HG03095 (cell line): ENCODE data around the gene MAP2.

Experiments
- ATAC-seq: cut with Tn5 transposase; IDR thresholded peaks from one replicate; pipeline ENCODE4 v1.9.1; 2021; ENCODE audit warnings: moderate library complexity; ENCODE audit not compliant: unreplicated experiment

Gene MAP2

DNA sequence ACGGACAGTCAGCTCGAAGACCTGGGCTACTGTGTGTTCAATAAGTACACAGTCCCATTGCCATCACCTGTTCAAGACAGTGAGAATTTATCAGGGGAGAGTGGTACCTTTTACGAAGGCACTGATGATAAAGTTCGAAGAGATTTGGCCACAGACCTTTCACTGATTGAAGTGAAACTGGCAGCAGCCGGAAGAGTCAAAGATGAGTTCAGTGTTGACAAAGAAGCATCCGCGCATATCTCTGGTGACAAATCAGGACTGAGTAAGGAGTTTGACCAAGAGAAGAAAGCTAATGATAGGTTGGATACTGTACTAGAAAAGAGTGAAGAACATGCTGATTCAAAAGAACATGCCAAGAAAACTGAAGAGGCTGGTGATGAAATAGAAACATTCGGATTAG lies 270.9 kb downstream of the MAP2 start:
- ATAC-seq, result no peak

DNA sequence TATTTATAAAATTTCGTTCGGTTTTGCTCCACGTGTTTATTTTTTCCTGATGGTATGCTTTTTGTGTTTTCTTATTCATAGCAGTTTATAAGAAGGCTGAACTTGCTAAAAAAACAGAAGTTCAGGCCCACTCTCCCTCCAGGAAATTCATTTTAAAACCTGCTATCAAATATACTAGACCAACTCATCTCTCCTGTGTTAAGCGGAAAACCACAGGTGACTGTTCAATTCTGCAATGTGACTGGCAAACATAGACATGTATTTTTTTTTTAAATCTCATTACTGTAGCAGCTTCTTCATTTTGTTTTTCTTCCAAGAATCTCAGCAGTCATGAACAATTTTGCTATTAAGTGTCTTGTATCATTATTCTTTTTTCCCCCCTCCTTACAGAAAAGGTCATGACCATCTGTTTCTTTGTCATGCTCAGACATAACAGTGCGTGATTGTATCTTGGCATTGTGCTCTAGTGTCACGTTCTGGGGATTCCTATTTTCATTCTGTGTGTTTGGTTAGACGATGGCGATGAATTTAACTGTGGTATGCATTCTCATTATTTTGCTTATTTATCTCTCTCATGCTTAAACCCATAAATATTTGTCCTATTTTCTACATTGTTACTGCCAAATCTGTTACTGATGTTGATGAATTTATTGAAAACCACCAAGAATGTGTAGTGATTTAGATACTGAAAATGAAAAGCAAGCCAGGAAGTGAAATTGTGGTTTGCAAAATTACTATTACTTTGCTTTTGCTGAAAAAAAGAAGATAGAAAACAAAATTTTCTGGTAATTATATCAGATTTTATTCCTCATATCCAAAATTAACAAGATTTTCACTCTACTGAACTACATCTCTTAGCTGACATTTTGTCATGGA lies 273.2 kb downstream of the MAP2 start:
- ATAC-seq, result peak; percentile 71

- no peak for ATAC-seq
Measured at GRCh38 chr2:209702775-209703174, 278.9 kb downstream of the MAP2 start.

DNA sequence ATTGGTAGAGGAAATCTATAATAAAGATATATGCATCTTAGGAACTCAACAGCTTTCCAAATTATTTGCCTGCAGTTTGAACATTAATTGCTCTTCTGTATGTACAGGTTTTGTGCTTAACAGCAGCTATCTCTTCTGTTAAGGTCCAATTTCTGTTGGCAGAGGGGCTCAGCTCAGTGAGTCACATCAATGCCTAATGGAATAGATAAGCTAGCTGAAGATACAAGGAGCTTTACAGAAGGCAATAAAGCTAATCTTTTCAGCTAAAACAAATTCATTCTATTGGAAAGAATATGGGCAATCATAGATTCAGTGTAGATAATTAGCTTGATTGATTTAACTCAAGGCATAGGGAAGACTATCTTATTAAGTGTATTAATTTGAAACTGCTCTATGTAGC lies 289.4 kb downstream of the MAP2 start:
- ATAC-seq, result no peak

DNA sequence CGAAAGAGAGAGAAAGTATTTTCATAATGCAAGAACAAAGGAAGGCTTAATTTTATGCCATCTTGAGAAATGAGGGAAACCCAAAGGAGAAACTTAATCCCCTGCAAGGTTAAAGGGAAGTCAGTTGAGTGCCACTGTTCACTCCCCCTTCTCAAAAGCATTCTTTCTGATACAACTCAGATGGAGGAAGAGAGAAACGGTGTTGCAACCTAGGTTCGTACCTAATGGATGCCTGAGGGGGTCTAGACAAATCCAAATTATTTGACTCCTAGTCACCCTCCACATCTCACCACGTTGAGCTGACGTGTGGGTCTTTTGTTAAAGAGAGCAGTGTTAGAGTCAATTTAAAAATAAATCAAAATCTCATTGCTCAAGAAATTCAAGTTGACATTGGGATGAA lies 295.2 kb downstream of the MAP2 start:
- no peak for ATAC-seq

GRCh38 chr2:209721497-209721896 lies 297.6 kb downstream of the MAP2 start:
- no peak for ATAC-seq

DNA sequence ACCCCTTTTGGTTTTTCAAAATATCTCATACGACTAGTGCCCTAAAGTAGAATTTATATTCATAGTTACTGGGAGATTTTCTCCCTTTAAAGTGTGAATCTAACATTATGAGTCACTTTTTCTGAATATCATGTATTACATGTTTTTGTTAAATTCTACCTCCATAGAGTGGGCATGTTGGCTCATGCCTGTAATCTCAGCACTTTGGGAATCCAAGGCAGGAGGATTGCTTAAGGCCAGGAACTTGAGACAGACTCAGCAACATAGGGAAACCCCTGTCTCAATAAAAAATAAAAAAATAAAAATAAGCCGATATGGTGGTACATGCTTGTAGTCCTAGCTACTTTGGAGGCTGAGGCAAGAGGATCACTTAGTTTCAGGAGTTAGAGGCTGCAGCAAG lies 302.5 kb downstream of the MAP2 start:
- no peak for ATAC-seq

DNA sequence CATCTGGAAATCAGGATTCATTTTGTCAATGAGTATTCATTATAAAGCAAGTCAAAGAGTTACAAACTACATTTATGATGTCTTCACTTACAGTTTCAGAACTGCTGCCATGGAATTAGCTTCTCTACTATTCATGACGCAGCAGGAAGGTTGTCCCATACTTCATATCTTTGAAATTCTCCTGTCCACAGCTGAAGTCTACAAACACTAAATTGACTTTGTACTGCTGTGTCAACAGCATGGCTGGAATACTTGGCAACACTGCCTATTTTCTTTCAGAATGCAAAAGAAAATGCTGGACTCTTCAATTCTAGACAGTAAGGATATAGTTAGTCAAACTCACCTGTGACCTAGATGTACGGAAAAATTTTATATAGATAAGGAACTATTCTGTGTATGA lies 303.2 kb downstream of the MAP2 start:
- ATAC-seq, result no peak

DNA sequence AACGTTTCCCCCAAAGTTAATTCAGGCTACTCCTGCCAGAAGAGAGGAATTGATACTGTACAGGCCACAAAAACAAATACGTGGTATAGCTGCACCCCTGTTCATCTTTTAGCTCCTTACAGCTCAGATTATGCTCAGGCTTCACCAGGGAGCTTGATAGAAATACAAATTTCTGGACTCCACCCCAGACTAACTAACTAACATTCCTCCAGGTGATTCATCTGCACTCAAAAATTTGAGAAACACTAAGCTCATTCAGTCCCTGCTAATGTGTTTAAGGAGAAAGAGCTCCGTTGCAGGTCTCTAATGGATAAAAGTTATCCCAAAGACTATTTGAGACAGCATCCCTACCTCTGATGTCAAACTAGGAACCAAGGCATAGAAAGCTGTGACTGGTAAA lies 311.0 kb downstream of the MAP2 start:
- ATAC-seq, result no peak

GRCh38 chr2:209741953-209742352 lies 318.1 kb downstream of the MAP2 start:
- no peak for ATAC-seq

DNA sequence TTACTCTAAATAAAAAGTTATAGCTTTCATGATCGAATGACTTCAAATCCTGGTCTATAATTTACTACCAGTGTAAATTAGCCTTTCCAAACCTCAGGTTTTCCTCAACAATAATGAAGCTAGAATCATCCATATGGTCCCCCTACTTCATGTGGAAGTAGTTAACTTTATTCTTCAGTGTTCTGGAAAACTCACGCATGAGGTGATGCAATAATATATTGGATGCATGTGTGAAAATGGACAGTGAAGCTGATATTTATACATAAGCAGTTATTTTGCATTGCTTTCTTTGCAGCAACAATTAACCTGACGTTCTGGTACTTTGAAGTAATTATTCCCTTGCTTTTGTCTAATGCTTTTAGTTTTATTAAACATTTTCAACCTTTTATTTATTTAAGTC lies 329.2 kb downstream of the MAP2 start:
- no peak for ATAC-seq

DNA sequence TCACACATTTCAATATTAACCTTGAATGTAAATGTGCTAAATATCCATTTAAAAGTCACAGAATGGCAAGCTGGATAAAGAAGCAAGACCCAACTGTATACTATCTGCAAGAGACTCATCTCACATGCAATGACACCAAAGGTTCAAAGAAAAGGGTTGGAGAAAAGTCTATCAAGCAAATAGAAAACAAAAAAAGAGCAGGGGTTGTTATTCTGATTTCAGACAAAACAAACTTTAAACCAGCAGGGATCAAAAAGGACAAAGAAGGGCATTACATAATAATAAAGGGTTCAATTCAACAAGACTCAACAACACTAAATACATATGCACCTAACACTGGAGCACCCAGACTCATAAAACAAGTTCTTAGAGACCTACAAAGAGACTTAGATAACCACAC lies 333.3 kb downstream of the MAP2 start:
- no peak for ATAC-seq

DNA sequence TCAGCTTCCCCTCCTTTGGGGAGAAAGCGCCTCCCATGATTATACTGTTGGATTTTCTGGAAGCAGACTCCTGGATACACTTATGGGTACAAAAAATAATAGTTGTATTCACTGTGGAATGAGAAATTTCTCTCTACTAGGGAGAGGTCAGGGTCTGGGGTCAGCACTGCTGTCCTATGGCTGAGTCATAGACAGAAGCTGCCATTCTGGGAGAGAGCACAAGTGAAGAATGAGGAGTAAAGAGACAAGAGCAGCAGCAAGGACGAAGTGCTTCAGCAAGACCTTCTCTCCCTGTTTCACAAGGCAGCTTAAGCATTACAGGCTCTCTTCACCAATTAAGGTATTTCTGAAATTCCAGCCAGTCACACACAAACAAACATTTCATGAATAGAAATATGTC lies 337.7 kb downstream of the MAP2 start:
- no peak for ATAC-seq

DNA sequence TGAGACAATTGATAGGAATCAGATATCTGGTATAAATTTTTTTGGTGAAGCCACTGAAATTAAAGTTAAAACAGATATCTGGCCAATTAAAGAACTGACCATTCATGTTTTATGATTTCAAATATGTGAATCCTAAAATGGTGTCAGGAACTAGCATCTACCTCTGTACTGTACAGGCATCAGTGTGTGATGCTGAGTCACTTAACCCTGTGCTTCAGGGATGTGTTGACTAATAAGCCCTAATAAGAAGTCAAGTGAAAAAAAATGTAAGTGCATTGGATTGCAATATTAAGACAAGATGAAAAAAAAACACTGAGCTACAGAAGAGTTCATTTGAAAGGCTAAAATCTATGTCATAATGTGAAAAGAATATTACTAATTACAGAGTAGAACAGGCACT lies 338.7 kb downstream of the MAP2 start:
- no peak for ATAC-seq

DNA sequence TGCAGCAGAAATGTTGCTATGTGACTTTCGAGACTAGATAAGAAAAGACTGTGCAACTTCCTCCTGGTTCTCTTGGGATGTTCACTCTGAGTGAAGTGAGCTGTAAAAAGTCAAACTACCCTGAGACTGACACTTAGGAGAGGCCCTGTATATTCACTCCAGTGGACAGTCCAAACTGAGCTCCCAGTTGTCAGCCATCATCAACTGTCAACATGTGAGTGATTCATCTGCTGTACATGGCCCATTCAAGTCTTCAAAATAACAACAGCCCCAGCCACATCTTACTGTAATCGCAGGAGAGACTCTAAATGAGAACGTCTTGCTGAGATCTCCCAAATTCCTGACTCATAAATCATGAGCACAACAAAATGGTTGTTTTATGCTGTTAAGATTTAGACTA lies 339.3 kb downstream of the MAP2 start:
- ATAC-seq, result no peak

DNA sequence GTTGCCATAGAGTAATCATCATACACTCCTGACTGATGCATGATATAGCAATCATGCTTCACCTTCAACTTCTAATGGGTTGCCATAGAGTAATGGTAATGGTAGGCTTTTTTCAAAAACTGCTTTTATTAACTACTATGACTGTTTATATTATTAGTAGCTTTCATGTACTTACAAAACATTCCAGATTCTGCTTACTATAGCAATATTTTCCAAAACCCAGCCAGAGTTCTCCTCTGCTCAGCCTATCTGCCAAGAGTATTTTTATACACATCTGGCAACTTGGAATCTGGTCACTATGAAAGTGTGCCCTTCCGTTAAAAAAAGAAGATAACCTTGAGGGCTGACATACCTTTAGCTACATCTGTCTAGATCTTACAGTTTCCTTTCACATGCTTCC lies 342.8 kb downstream of the MAP2 start:
- no peak for ATAC-seq

DNA sequence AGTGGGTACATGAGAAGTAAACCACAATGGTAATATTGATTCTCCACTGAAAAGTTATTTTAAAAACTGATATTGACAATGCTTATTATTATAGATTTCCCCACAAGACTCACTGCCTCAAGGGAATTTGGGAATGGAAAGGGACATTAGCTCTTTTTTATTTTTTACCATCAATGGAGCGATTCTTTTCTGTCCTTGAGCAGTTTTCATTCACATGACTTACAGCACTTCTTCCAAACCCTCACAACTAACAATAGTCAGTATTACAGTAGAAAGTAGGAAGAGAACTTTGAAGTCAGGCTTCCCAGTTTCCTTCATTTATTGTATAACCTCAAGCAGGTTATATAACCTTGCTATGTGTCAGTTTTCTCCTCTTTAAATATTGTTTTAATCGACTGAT lies 343.5 kb downstream of the MAP2 start:
- ATAC-seq, result no peak

DNA sequence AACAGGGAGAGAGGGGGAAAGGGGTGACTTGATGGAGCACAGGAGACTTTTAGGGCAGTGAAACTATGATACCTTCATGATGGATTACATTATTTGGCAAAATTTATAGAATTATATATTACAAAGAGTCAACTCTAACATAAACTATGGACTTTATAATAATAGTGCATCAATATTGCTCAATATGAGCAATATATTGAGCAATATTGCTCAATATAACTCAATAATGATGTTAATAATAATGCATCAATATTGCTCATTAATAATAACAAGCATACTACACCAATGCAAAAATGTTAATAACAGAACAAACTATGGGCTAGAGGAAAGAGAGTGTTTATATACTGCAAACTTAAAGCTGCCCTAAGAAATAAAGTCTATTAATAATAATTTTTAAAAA lies 344.7 kb downstream of the MAP2 start:
- ATAC-seq, result no peak

DNA sequence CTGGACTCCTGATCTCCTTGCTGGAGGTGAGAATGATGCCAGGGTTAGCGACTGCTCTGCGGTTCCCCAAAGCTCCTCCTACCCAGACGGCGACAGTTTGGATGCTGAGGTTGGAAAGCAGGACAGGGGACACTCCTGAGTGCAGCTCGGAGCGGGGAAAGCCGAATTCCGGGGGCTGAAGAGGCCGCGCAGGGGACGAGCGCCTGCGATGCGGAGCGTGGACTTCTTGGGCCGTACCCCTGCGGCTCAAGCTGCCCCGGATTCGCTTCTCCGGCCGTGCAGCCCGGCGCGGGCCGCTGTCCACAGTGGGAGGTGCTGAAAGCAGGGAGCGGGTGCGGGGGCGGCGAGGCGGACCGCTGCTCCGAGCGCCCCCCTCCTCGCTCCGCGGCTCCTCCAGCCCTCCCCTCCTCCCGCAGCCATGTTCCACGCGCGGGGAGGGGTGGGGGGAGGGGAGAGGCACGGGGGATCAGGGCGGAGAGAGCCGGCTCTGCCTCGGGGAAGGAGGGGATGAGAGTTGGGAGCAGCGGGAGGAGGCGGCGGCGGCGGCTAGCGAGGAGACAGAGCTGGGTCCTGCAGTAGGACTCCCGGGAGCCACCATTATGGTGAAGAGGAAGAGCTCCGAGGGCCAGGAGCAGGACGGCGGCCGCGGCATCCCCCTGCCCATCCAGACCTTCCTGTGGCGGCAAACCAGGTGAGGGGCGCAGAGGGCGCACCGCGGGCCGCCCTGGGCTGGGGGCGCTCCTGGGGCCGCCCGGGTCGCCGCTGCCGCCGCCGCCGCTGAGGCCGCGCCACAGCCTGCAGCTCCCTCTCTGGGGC lies 347.8 kb downstream of the MAP2 start, which contains the start of gene UNC80:
TSS of gene UNC80 (plus strand) at position 359 of the 816 bp plus-strand sequence. CDS start at position 600, 241 bp downstream.
- ATAC-seq, result no peak

DNA sequence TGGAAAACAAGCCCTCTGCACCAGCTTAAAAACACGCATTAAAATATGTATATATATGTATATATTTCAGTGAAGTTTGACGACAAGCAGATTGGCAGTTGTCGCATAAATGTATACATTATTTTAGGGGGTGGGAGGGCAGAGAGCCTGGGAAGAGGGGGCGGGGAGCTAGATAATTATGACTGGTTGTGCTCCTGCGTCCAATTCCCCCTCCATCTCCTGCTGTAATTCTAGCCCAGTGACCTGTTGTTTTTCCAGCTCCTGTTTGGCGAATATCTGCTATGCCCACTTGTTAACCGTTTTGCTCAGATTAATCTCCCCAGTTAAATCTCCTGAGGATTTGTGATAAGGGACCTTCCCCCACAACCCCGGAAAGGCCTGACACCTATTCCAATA lies 348.4 kb downstream of the MAP2 start:
- no peak for ATAC-seq

- ATAC-seq, result no peak
Measured at GRCh38 chr2:209773377-209773776, 349.5 kb downstream of the MAP2 start.
